Measurements from ENCODE around the gene TTC3. TPM values are rescaled to one million over a fixed set of nuclear protein-coding genes. Genes with fewer than 3 reads are reported as not detected.
A peak's percentile ranks its signal among the peaks of the same experiment; 100 is the strongest.

TTC3 gene
- total and polyA plus RNA-seq, 9 of the 15 experiments (the other 6 are each of a cell fraction or from before 2014, with no cell fraction given), result 17.5 to 92.0 (median 59.5) TPM

DNA sequence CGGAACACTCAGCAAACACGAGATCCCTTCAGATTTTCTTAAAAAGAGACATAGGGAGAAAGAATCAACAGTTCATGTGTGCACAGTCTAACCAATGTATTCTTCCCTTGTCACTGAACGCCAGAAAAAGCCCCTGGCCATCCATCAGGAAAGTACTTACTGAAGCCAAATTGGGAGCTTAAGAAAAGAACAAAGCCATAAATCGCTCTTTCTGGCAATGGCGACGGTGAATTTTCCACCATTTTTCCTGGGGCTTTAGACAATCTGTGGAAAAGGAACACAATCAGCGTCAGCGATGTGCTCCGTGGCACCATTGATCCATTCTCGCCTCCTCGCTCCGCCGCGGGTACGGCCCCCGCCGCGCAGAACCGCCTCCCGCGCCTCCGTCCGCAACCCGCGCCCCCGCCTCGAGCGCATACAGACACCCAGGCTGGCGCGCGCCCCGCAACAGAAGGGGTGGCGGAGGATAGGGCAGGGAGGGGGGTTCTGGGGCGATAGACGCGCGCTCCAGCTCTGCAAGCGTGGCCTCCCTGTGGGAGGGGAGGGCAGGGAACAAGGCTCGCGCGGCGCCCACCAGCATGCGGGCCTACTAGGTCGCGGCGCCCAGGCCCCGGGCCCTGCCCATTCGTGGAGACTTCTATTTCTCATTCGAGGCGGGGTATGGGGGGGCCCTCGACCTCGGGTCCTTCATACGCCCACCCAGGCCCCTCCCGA lies 623 bp upstream of the TTC3 start (continued):
- TF ChIP-seq, protein P1, sequence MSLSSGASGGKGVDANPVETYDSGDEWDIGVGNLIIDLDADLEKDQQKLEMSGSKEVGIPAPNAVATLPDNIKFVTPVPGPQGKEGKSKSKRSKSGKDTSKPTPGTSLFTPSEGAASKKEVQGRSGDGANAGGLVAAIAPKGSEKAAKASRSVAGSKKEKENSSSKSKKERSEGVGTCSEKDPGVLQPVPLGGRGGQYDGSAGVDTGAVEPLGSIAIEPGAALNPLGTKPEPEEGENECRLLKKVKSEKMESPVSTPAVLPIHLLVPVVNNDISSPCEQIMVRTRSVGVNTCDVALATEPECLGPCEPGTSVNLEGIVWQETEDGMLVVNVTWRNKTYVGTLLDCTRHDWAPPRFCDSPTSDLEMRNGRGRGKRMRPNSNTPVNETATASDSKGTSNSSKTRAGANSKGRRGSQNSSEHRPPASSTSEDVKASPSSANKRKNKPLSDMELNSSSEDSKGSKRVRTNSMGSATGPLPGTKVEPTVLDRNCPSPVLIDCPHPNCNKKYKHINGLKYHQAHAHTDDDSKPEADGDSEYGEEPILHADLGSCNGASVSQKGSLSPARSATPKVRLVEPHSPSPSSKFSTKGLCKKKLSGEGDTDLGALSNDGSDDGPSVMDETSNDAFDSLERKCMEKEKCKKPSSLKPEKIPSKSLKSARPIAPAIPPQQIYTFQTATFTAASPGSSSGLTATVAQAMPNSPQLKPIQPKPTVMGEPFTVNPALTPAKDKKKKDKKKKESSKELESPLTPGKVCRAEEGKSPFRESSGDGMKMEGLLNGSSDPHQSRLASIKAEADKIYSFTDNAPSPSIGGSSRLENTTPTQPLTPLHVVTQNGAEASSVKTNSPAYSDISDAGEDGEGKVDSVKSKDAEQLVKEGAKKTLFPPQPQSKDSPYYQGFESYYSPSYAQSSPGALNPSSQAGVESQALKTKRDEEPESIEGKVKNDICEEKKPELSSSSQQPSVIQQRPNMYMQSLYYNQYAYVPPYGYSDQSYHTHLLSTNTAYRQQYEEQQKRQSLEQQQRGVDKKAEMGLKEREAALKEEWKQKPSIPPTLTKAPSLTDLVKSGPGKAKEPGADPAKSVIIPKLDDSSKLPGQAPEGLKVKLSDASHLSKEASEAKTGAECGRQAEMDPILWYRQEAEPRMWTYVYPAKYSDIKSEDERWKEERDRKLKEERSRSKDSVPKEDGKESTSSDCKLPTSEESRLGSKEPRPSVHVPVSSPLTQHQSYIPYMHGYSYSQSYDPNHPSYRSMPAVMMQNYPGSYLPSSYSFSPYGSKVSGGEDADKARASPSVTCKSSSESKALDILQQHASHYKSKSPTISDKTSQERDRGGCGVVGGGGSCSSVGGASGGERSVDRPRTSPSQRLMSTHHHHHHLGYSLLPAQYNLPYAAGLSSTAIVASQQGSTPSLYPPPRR (CRISPR knock-in tag; IDR thresholded peaks at IDR 0.05; ENCODE audit: borderline replicate concordance), result 0 out of 2 replicates have a peak, but pooled peaks have one; percentile 13
- TF ChIP-seq, protein P2, sequence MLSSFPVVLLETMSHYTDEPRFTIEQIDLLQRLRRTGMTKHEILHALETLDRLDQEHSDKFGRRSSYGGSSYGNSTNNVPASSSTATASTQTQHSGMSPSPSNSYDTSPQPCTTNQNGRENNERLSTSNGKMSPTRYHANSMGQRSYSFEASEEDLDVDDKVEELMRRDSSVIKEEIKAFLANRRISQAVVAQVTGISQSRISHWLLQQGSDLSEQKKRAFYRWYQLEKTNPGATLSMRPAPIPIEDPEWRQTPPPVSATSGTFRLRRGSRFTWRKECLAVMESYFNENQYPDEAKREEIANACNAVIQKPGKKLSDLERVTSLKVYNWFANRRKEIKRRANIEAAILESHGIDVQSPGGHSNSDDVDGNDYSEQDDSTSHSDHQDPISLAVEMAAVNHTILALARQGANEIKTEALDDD (IDR thresholded peaks at IDR 0.05), result no peak
- TF ChIP-seq BDP1 (IDR thresholded peaks at IDR 0.05; ENCODE audit: insufficient read depth, insufficient read length), result no peak
- TF ChIP-seq, protein P3, sequence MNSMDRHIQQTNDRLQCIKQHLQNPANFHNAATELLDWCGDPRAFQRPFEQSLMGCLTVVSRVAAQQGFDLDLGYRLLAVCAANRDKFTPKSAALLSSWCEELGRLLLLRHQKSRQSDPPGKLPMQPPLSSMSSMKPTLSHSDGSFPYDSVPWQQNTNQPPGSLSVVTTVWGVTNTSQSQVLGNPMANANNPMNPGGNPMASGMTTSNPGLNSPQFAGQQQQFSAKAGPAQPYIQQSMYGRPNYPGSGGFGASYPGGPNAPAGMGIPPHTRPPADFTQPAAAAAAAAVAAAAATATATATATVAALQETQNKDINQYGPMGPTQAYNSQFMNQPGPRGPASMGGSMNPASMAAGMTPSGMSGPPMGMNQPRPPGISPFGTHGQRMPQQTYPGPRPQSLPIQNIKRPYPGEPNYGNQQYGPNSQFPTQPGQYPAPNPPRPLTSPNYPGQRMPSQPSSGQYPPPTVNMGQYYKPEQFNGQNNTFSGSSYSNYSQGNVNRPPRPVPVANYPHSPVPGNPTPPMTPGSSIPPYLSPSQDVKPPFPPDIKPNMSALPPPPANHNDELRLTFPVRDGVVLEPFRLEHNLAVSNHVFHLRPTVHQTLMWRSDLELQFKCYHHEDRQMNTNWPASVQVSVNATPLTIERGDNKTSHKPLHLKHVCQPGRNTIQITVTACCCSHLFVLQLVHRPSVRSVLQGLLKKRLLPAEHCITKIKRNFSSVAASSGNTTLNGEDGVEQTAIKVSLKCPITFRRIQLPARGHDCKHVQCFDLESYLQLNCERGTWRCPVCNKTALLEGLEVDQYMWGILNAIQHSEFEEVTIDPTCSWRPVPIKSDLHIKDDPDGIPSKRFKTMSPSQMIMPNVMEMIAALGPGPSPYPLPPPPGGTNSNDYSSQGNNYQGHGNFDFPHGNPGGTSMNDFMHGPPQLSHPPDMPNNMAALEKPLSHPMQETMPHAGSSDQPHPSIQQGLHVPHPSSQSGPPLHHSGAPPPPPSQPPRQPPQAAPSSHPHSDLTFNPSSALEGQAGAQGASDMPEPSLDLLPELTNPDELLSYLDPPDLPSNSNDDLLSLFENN (IDR thresholded peaks at IDR 0.05; ENCODE audit: low read depth in 2 of 2, low read length in 2 of 2), result no peak
- TF ChIP-seq, protein P4, sequence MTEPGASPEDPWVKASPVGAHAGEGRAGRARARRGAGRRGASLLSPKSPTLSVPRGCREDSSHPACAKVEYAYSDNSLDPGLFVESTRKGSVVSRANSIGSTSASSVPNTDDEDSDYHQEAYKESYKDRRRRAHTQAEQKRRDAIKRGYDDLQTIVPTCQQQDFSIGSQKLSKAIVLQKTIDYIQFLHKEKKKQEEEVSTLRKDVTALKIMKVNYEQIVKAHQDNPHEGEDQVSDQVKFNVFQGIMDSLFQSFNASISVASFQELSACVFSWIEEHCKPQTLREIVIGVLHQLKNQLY (CRISPR knock-in tag; conservative IDR thresholded peaks at IDR 0.05), result peak in 1 of 2 experiments; percentile 55; a peak in 1 of 4 replicates
- no peak for TF ChIP-seq DACH1 (IDR thresholded peaks at IDR 0.05; ENCODE audit: partially characterized antibody)
- TF ChIP-seq BRCA1 (IDR thresholded peaks at IDR 0.05), result no peak
- TF ChIP-seq BRCA1 (CRISPR knock-in tag; IDR thresholded peaks at IDR 0.05), result no peak
- TF ChIP-seq, protein P5, sequence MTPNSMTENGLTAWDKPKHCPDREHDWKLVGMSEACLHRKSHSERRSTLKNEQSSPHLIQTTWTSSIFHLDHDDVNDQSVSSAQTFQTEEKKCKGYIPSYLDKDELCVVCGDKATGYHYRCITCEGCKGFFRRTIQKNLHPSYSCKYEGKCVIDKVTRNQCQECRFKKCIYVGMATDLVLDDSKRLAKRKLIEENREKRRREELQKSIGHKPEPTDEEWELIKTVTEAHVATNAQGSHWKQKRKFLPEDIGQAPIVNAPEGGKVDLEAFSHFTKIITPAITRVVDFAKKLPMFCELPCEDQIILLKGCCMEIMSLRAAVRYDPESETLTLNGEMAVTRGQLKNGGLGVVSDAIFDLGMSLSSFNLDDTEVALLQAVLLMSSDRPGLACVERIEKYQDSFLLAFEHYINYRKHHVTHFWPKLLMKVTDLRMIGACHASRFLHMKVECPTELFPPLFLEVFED (CRISPR knock-in tag; conservative IDR thresholded peaks at IDR 0.05), result 0 out of 2 replicates have a peak, but pooled peaks have one; percentile 62
- no peak for TF ChIP-seq RBFOX2 (IDR thresholded peaks at IDR 0.05; ENCODE audit: low read depth, low read length)
- TF ChIP-seq PPARD (CRISPR knock-in tag; IDR thresholded peaks at IDR 0.05), result no peak
- TF ChIP-seq, protein P6, sequence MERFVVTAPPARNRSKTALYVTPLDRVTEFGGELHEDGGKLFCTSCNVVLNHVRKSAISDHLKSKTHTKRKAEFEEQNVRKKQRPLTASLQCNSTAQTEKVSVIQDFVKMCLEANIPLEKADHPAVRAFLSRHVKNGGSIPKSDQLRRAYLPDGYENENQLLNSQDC (CRISPR knock-in tag; IDR thresholded peaks at IDR 0.05), result 0 out of 2 replicates have a peak, but pooled peaks have one; percentile 42
- TF ChIP-seq MED1 (CRISPR knock-in tag; IDR thresholded peaks at IDR 0.05; ENCODE audit: borderline replicate concordance), result no peak
